GM20000 (cell line): ENCODE data around the gene ISOC2.

ENCODE experiments used
- DNase-seq: peaks from one replicate; pipeline ENCODE4 v3.0.0; 2012; ENCODE audit warnings: low spot score
- TF ChIP-seq, protein P1 (sequence below): IDR thresholded peaks from 2 replicates; pipeline ENCODE4 v1.5.1; 2012; ENCODE audit warnings: mild to moderate bottlenecking, control low read depth; ENCODE audit errors: extremely low read depth, missing control alignments

ISOC2 gene, protein sequence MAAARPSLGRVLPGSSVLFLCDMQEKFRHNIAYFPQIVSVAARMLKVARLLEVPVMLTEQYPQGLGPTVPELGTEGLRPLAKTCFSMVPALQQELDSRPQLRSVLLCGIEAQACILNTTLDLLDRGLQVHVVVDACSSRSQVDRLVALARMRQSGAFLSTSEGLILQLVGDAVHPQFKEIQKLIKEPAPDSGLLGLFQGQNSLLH

DNA sequence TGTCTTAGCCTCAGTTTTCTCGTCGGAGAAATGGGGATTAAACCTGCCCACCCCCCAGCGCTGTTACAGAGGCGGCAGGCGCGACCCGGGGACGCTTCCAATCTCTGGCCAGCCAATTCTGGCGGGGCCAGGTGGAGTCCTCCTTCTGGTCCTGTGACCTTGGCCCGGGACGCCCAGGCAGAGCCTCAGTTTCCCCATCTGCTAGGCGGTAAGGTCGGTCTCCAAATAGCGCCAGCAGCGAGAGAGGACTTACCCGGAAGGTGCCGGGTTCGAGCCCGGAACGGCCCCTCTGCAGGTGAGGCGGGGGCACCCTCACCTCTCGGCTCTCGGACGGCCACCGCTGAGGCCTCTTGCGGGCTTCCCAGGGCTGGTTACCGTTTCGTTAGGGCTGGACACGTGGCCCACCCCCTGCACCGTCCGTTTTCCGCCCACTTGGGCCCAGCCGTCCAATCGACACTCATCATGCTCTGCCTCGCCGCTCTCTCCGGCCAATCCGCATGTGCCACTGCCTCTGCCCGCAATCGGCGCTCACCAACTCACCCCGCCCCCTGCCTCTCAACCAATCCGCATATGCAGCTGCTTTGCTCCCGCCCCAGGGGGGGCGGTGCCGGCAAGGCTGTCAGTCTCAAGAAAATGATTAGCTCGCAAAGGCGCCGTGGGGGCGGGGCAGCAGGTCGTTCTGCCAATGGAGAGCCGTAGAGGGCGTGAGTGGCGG is at the start of gene ISOC2:
Gene ISOC2 (minus strand): TSS at position 384 of the 715 bp plus-strand sequence. CDS start 5,156 bp downstream, outside the sequence.
- DNase-seq, result peak; percentile 99
- TF ChIP-seq, protein P1, sequence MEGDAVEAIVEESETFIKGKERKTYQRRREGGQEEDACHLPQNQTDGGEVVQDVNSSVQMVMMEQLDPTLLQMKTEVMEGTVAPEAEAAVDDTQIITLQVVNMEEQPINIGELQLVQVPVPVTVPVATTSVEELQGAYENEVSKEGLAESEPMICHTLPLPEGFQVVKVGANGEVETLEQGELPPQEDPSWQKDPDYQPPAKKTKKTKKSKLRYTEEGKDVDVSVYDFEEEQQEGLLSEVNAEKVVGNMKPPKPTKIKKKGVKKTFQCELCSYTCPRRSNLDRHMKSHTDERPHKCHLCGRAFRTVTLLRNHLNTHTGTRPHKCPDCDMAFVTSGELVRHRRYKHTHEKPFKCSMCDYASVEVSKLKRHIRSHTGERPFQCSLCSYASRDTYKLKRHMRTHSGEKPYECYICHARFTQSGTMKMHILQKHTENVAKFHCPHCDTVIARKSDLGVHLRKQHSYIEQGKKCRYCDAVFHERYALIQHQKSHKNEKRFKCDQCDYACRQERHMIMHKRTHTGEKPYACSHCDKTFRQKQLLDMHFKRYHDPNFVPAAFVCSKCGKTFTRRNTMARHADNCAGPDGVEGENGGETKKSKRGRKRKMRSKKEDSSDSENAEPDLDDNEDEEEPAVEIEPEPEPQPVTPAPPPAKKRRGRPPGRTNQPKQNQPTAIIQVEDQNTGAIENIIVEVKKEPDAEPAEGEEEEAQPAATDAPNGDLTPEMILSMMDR, result no peak

DNA sequence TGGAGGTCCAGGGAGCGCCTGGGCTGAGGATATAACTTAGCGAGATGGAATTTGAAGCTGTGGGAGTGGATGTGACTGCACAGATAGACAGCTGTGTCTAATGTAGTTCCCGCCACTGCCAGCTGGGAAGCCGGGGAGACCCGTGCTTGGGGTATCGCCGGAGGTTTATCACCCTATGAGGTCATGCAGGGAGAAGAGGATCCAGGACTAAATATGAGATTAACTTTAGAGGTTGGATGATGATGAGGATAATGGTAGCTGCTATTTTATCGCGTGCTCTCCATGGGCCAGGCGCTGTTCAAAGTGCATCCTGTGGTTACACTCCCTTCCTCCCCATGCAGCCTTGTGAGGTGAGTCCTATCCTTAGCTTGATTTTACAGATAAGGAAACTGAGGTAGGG is 46.7 kb upstream of the ISOC2 start:
- TF ChIP-seq, protein P1, result no peak
- no peak for DNase-seq

DNA sequence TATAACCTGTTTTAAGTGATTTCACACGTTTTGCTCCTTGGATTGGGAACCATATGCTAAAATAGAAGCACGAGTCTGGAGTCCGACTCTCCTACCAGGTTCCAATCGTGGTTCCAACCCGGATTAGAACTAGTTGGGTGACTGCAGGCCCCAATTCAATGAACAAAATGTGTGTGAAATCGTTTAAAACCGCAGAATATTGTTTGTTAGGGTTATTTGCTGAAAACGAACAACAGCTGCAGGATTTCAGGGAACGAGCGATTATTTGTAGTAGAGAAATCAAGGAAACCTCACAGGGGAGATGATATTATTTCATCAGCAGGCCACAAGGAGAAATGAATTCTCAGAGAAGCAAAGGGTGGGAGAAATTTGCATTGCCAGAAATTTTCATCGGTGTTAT is 43.5 kb upstream of the ISOC2 start:
- TF ChIP-seq, protein P1, result no peak
- no peak for DNase-seq

DNA sequence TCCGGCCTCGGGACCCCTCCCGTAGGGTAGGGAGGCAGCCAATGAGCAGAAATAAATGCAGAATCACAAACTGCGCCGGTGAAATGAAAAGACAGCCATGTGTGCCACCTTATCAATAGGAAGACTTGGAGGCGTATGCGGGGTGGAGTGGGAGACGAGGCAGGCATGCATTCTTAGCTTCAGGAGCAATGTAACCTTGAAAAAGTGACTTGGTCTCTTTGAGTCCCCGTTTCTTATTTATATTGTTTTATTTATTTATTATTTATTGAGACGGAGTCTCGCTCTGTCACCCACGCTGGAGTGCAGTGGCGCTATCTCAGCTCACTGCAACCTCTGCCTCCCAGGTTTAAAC is 42.8 kb upstream of the ISOC2 start:
- no peak for DNase-seq
- TF ChIP-seq, protein P1, result no peak

DNA sequence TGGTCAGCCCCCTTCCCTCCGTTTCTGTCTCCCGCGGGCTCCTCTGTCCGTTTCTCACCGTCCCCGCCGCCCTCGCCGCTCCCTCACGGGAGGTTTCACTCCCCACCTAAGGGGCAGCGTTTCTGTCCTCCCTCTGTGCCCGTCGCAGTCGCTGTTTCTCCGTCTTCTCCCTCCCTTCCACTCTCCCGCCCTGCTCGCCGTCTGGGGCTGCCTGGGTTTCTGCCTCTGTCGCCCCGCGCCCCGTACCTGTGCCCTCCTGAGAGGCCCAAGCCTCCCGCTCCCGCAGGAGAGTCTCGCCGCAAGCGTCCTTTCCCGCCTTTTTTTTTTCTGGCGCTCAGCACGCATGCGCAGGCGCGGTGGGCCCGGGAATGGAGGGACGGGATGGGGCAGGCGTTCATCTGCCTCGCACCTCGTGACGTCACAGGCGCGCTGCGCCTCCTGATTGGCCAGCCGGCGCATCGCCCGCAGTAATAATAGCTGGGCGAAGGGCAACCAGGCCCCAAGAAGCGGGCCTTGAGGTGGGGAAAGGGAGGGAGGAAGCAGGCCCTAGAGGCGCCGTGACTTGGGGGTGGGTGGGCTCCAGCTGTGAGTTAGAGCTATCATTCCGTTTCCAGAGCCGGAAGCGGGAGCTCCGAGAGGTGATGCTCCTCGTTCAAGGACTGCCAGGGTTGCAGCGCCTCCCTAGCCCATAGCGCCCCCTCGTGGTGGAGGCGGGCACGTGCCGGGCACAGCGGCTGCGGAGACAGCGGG is 42.2 kb upstream of the ISOC2 start:
- TF ChIP-seq, protein P1, result peak; percentile 98
- DNase-seq, result peak; percentile 98

DNA sequence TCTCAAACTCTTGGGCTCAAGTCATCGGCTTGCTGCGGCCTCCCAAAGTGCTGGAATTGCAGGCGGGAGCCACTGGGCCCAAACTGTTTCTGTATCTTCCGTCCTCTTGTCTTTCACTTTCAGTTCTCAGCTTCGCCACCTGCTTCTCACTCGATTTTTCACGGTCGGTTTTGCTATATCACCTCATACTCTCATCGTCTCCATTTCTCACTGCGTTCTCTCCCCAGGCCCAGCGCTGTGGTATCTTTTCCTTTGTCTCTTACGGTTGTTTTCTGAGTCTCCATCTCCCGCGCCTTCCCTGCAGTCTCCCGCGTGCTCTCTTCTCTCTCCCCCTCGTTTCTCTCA is 41.7 kb upstream of the ISOC2 start:
- TF ChIP-seq, protein P1, result no peak
- DNase-seq, result no peak
